Lung microvascular endothelial cell (primary cell): ENCODE results near the gene TRAPPC3. TPM values are rescaled to one million over a fixed set of nuclear protein-coding genes. Genes with fewer than 3 reads are reported as not detected.

Experiments used
- DNase-seq, 2 donors: peaks; one replicate each; pipeline versions ENCODE4 v3.0.0 to v3.0.0-alpha.2; 2010; ENCODE audit warnings: low read depth in 2 of 2
- total RNA-seq: library from RNA; depleted of rRNA; stranded (reverse); fragments of >200 nt; gene quantifications from 2 replicates; pipeline ENCODE4 v1.2.1, GENCODE V29; 2014

Gene TRAPPC3
- total RNA-seq, 1 donor from 2014 or later, result 85.3 TPM

- DNase-seq, result no peak
Measured at GRCh38 chr1:36154335-36154734, 5.0 kb upstream of the TRAPPC3 start.

- no peak for DNase-seq
Measured at GRCh38 chr1:36153476-36153875, 4.2 kb upstream of the TRAPPC3 start.

GRCh38 chr1:36151845-36152203 is 2.5 kb upstream of the TRAPPC3 start:
- peak in 1 of 2 donors; percentile 37 for DNase-seq

GRCh38 chr1:36151134-36151844 is 2.0 kb upstream of the TRAPPC3 start:
- no peak for DNase-seq

- peak; percentile 92 to 97 for DNase-seq
Measured at GRCh38 chr1:36150296-36151133, 1.2 kb upstream of the TRAPPC3 start.

GRCh38 chr1:36149973-36150295 is 648 bp upstream of the TRAPPC3 start:
- no peak for DNase-seq

- no peak for DNase-seq
Measured at GRCh38 chr1:36148821-36149236, 457 bp downstream of the TRAPPC3 start.

GRCh38 chr1:36144413-36144812 is 4.9 kb downstream of the TRAPPC3 start:
- no peak for DNase-seq

- no peak for DNase-seq
Measured at GRCh38 chr1:36143424-36143823, 5.9 kb downstream of the TRAPPC3 start.

- DNase-seq, result no peak
Measured at GRCh38 chr1:36142121-36142520, 7.2 kb downstream of the TRAPPC3 start.

- DNase-seq, result no peak
Measured at GRCh38 chr1:36139521-36139920, 9.8 kb downstream of the TRAPPC3 start.

GRCh38 chr1:36137776-36138175 is 11.5 kb downstream of the TRAPPC3 start:
- DNase-seq, result no peak

GRCh38 chr1:36137226-36137625 is 12.1 kb downstream of the TRAPPC3 start:
- no peak for DNase-seq

- DNase-seq, result peak; percentile 78 to 90
Measured at GRCh38 chr1:36136535-36136934, 12.8 kb downstream of the TRAPPC3 start.

GRCh38 chr1:36135796-36136195 is 13.5 kb downstream of the TRAPPC3 start:
- no peak for DNase-seq

- DNase-seq, result no peak
Measured at GRCh38 chr1:36135330-36135667, 14.0 kb downstream of the TRAPPC3 start.

- peak; percentile 52 to 63 for DNase-seq
Measured at GRCh38 chr1:36134505-36135329, 14.6 kb downstream of the TRAPPC3 start.

- DNase-seq, result no peak
Measured at GRCh38 chr1:36134031-36134430, 15.3 kb downstream of the TRAPPC3 start.

GRCh38 chr1:36133484-36133883 is 15.8 kb downstream of the TRAPPC3 start:
- peak; percentile 68 to 75 for DNase-seq

GRCh38 chr1:36132029-36132428 is 17.3 kb downstream of the TRAPPC3 start:
- no peak for DNase-seq

- no peak for DNase-seq
Measured at GRCh38 chr1:36128905-36129206, 20.4 kb downstream of the TRAPPC3 start.

- DNase-seq, result no peak
Measured at GRCh38 chr1:36128126-36128904, 21.0 kb downstream of the TRAPPC3 start.
